CD4-positive, CD25-positive, alpha-beta regulatory T cell (primary cell): ENCODE measurements around the gene SDE2. TPM values are rescaled to one million over a fixed set of nuclear protein-coding genes. Genes with fewer than 3 reads are reported as not detected.

Source experiments
- ATAC-seq, 2 donors: fragments of 150-1000 bp; cut with Tn5 transposase; one replicate each; pipeline ENCODE4 v1.10.0; 2021; ENCODE audit warnings: low read depth in 2 of 2, moderate number of reproducible peaks in 2 of 2, moderate library complexity in 1 of 2
- DNase-seq, 3 donors: peaks; one replicate each; pipeline versions ENCODE4 v3.0.0 to v3.0.0-alpha.2; 2012 to 2022; ENCODE audit warnings: mixed read lengths in 1 of 3
- H3K27ac ChIP-seq: one replicate; pipeline ENCODE4 v1.7.0; 2013; ENCODE audit warnings: mild to moderate bottlenecking, low read length; ENCODE audit not compliant: insufficient read depth, poor library complexity, severe bottlenecking
- H3K27me3 ChIP-seq: one replicate; pipeline ENCODE4 v1.7.0; 2013; ENCODE audit warnings: low read length; ENCODE audit not compliant: control insufficient read depth, insufficient read depth
- H3K36me3 ChIP-seq: one replicate; pipeline ENCODE4 v1.7.0; 2013; ENCODE audit warnings: mild to moderate bottlenecking, low read length, moderate library complexity; ENCODE audit not compliant: control insufficient read depth, insufficient read depth
- H3K4me1 ChIP-seq: 2 replicates; pipeline ENCODE4 v1.7.0; 2013; ENCODE audit warnings: mild to moderate bottlenecking, low read length; ENCODE audit not compliant: insufficient read depth, control insufficient read depth, poor library complexity, severe bottlenecking
- H3K4me3 ChIP-seq: one replicate; pipeline ENCODE4 v1.7.0; 2013; ENCODE audit warnings: low read depth, mild to moderate bottlenecking, low read length, moderate library complexity
- H3K9me3 ChIP-seq, 2 experiments: 1 replicate in 1 of 2; 2 replicates in 1 of 2; pipeline ENCODE4 v1.7.0; 2013; ENCODE audit warnings: low read length in 2 of 2, mild to moderate bottlenecking in 1 of 2, moderate library complexity in 1 of 2; ENCODE audit not compliant: control insufficient read depth in 2 of 2
- H3K27ac Mint-ChIP-seq, 3 donors: one replicate each; pipeline ENCODE4 v1.8.0; 2020 to 2022; ENCODE audit warnings: mild to moderate bottlenecking in 3 of 3, mixed read lengths in 3 of 3, moderate library complexity in 2 of 3
- H3K27me3 Mint-ChIP-seq: one replicate; pipeline ENCODE4 v1.8.0; 2022; ENCODE audit warnings: mild to moderate bottlenecking, mixed read lengths
- H3K36me3 Mint-ChIP-seq: one replicate; pipeline ENCODE4 v1.8.0; 2020; ENCODE audit warnings: mixed read lengths
- H3K4me1 Mint-ChIP-seq, 4 donors: one replicate each; pipeline ENCODE4 v1.8.0; 2020 to 2022; ENCODE audit warnings: mixed read lengths in 4 of 4, mild to moderate bottlenecking in 1 of 4
- H3K4me3 Mint-ChIP-seq, 4 donors: one replicate each; pipeline ENCODE4 v1.8.0; 2020 to 2022; ENCODE audit warnings: mild to moderate bottlenecking in 4 of 4, mixed read lengths in 4 of 4, moderate library complexity in 3 of 4
- H3K9me3 Mint-ChIP-seq, 7 donors: one replicate each; pipeline ENCODE4 v1.8.0; 2020 to 2022; ENCODE audit warnings: mixed read lengths in 7 of 7, mild to moderate bottlenecking in 3 of 7, moderate library complexity in 2 of 7
- polyA plus RNA-seq, 4 donors: library from polyadenylated mRNA; unstranded; fragments of 300-500 nt; fragmentation: Illumina TruSeq; gene quantifications; one replicate each; pipeline ENCODE4 v1.2.3, GENCODE V29; 2021
- total RNA-seq: library from RNA; stranded (reverse); gene quantifications from one replicate; pipeline ENCODE4 v1.2.3, GENCODE V29; 2022

Gene SDE2
- total and polyA plus RNA-seq, 5 donors from 2014 or later = 5.9 to 38.1 (median 11.2) TPM

DNA sequence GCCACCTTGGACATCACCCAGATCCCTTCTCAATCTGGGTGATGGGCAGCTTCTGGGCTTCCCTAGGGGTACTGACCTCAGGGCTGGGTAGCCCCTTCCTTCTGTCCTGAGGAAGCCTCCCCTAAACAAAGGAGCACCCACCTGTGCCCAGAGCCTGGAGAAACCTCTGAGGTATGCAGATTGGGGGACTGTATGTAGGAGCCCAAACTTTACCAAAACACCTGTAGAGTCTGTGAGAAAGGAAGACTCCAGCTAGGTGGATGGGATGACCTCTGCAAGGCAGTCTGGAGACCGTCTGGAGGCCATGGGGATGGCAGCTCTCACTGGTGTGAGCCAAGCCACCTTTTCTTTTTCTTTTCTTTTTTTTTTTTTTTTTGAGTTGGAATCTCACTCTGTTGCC lies 44.4 kb downstream of the SDE2 start:
- no peaks in the 10 kb centered on the region for H3K36me3 Mint-ChIP-seq
- H3K9me3 ChIP-seq = no peaks in the 10 kb centered on the region
- DNase-seq = no peak
- H3K27ac Mint-ChIP-seq = no peak overlapping the region
- peaks cover 33% of the 10 kb centered on the region for H3K27me3 Mint-ChIP-seq
- H3K9me3 Mint-ChIP-seq = no peaks in the 10 kb centered on the region
- no peak for ATAC-seq
- peaks cover 4% of the 10 kb centered on the region for H3K27me3 ChIP-seq
- H3K4me1 Mint-ChIP-seq = no peaks in the 10 kb centered on the region
- no peaks in the 10 kb centered on the region for H3K36me3 ChIP-seq
- no peak overlapping the region for H3K4me3 Mint-ChIP-seq
- H3K4me3 ChIP-seq = no peak overlapping the region
- H3K27ac ChIP-seq = no peak overlapping the region
- H3K4me1 ChIP-seq = no peaks in the 10 kb centered on the region

DNA sequence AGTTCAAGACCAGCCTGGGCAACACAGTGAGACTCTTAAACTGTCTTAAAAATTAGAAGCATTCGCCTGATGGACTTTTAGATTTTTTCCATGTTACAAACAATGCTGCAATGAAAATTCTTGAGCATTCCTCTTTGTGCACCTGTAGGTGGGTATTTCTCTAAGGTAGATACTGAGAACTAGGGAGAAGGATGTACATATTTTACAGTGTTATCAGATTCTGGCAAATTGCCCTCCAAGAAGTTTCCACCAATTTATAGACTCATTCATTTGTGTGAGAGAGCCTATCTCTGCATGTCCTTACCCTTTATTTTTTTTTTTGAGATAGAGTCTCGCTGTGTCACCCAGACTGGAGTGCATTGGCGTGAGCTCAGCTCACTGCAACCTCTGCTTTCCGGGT lies 45.8 kb downstream of the SDE2 start:
- Histone ChIP-seq H3K4me1 (no peaks in the 10 kb centered on the region), H3K27me3 (peaks cover 8% of the 10 kb centered on the region), H3K9me3 (no peaks in the 10 kb centered on the region), H3K4me3 (no peak overlapping the region), H3K27ac (no peak overlapping the region), H3K36me3 (no peaks in the 10 kb centered on the region)
- peaks cover 44% of the 10 kb centered on the region for H3K27me3 Mint-ChIP-seq
- no peaks in the 10 kb centered on the region for H3K36me3 Mint-ChIP-seq
- no peak for DNase-seq
- H3K4me3 Mint-ChIP-seq = no peak overlapping the region
- no peak for ATAC-seq
- H3K27ac Mint-ChIP-seq = no peak overlapping the region
- H3K9me3 Mint-ChIP-seq = no peaks in the 10 kb centered on the region
- no peaks in the 10 kb centered on the region for H3K4me1 Mint-ChIP-seq

DNA sequence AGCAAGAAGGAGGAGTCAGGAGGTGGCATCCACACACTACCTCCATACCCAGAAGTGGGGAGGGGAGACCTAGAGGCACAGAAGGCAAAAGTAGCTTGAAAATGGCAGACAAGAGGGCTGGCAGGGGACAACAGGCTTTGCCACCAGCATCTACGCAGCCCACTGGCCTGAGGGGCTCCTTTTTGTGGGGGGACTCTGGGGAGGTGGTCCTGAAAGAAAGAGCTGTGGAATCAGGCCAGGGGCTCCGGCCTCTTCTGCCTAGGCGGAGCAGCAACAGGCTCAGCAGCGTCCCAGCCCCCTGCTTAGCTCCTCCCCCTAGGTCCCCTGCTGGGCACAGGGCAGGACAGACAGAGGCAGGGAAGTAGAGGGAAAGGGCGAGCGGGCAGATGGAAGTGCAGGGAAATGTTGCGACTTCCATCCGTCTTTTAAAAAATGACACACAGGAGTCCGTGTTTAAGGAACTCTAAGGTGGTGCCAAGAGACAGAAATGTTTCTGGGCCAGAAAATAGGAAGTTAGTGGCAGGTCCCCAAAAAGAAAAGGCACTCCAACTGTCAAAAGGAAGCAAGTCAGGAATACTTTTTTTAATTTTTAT lies 48.1 kb downstream of the SDE2 start:
- Mint-ChIP-seq H3K4me1 (no peaks in the 10 kb centered on the region), H3K27ac (no peak overlapping the region), H3K4me3 (no peak overlapping the region), H3K9me3 (no peaks in the 10 kb centered on the region), H3K27me3 (peaks cover 52% of the 10 kb centered on the region), H3K36me3 (no peaks in the 10 kb centered on the region)
- H3K36me3 ChIP-seq = no peaks in the 10 kb centered on the region
- no peaks in the 10 kb centered on the region for H3K9me3 ChIP-seq
- peaks cover 5% of the 10 kb centered on the region for H3K27me3 ChIP-seq
- no peak overlapping the region for H3K27ac ChIP-seq
- no peaks in the 10 kb centered on the region for H3K4me1 ChIP-seq
- H3K4me3 ChIP-seq = no peak overlapping the region
- DNase-seq = no peak
- ATAC-seq = no peak

DNA sequence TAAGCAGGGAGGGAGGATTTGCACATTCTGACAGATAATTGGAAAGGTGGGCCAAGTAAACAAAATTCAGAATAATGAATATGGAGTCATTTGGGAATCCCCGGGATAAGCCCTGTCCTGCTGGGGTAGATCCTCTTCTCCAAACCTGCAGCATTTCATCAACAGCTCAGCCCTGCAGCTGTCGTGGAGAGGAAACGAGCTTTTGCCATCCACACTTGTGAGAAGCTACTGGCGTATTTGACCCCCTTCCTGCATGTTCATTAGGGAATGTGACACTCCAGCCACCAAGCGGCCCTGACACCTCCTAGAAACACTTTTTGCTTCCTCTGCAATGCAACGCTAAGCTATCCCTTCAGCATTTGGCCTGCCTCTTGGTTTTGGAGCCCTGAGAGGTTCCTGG lies 50.1 kb downstream of the SDE2 start:
- peaks cover 44% of the 10 kb centered on the region for H3K27me3 Mint-ChIP-seq
- no peak overlapping the region for H3K4me3 Mint-ChIP-seq
- no peaks in the 10 kb centered on the region for H3K36me3 ChIP-seq
- no peaks in the 10 kb centered on the region for H3K9me3 ChIP-seq
- no peaks in the 10 kb centered on the region for H3K36me3 Mint-ChIP-seq
- H3K27ac Mint-ChIP-seq = no peak overlapping the region
- peaks cover 9% of the 10 kb centered on the region for H3K4me1 ChIP-seq
- no peak overlapping the region for H3K27ac ChIP-seq
- DNase-seq = no peak
- H3K9me3 Mint-ChIP-seq = peaks cover 0 to 2% (median 0%) of the 10 kb centered on the region in 7 donors
- no peak overlapping the region for H3K4me3 ChIP-seq
- H3K4me1 Mint-ChIP-seq = peaks cover 0 to 12% (median 4%) of the 10 kb centered on the region in 4 donors
- peaks cover 3% of the 10 kb centered on the region for H3K27me3 ChIP-seq
- no peak for ATAC-seq

DNA sequence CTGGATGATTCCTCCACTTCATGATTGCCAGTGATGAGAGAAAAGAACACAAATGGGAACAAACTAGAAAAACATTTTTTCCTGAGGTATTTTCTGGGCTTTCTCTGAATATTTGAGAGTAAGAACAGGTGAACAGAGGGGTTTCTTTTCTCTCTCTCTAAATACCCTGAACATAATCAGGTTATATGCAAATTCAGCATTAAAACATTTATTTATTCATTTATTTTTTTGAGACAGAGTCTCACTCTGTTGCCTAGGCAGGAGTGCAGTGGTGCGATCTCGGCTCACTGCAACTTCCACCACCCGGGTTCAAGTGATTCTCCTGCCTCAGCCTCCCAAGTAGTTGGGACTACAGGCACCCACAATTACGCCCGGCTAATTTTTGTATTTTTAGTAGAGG lies 52.3 kb downstream of the SDE2 start:
- Histone ChIP-seq H3K36me3 (no peaks in the 10 kb centered on the region), H3K9me3 (no peaks in the 10 kb centered on the region), H3K27me3 (peaks cover 3% of the 10 kb centered on the region), H3K27ac (no peak overlapping the region), H3K4me1 (peaks cover 9% of the 10 kb centered on the region), H3K4me3 (no peak overlapping the region)
- H3K36me3 Mint-ChIP-seq = no peaks in the 10 kb centered on the region
- H3K27ac Mint-ChIP-seq = no peak overlapping the region
- H3K4me3 Mint-ChIP-seq = no peak overlapping the region
- no peak for DNase-seq
- H3K27me3 Mint-ChIP-seq = peaks cover 37% of the 10 kb centered on the region
- peaks cover 0 to 12% (median 4%) of the 10 kb centered on the region in 4 donors for H3K4me1 Mint-ChIP-seq
- ATAC-seq = no peak
- peaks cover 0 to 2% (median 0%) of the 10 kb centered on the region in 7 donors for H3K9me3 Mint-ChIP-seq

DNA sequence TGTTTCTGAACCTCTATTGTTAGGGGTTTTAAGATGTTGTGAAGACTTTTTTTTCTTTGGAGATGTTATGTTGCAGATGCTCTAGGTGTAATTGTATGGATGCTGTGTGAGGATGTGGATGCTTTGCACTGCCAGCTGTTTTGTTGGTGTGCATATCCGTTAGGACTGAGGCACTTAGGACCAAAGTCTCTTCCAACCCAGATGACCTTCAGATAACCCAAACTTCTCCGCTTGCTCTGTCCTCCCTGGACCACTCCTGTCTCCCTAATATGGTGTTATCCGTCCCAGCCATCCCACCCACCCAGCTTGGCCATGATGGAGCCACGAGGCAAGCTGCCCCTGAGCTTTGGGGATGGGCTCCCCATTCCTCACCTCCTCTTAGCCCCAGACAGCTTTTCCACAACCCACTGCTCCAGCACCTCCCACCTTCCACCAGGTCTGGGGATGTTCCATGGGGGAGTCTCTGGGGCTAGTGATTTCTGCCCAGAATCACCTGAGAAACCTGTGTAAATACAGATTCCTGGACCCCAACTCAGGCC lies 53.0 kb downstream of the SDE2 start:
- H3K27ac Mint-ChIP-seq = peak overlapping the region in 2 of 3 donors; percentile 18 to 88
- no peak overlapping the region for H3K4me3 ChIP-seq
- H3K36me3 ChIP-seq = no peaks in the 10 kb centered on the region
- peaks cover 3% of the 10 kb centered on the region for H3K27me3 ChIP-seq
- peaks cover 0 to 12% (median 4%) of the 10 kb centered on the region in 4 donors for H3K4me1 Mint-ChIP-seq
- H3K9me3 ChIP-seq = no peaks in the 10 kb centered on the region
- peaks cover 9% of the 10 kb centered on the region for H3K4me1 ChIP-seq
- H3K4me3 Mint-ChIP-seq = peak overlapping the region in 1 of 4 donors; percentile 15
- H3K9me3 Mint-ChIP-seq = peaks cover 0 to 2% (median 0%) of the 10 kb centered on the region in 7 donors
- DNase-seq (no peak), ATAC-seq (no peak)
- H3K27ac ChIP-seq = no peak overlapping the region
- no peaks in the 10 kb centered on the region for H3K36me3 Mint-ChIP-seq
- H3K27me3 Mint-ChIP-seq = peaks cover 30% of the 10 kb centered on the region

DNA sequence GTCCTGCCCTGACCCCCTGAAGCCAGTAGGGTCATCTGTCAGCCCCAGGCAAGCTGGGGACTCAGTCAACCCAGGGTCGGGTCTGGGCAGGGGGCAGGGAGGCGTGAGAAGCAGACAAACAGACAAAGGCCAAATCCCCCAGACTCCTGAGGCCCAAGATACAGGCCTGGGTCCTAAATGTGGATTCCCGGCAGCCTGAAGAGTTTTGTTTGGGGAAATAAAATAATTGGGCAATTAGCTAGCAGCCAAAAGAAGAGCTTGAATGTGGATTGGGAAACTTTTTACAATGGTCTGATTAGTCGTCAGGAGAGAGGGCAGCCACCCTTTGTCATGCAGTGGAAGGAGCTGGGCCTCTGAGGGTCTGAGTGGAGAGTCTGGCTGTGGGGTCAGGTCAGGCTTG lies 53.6 kb downstream of the SDE2 start:
- Mint-ChIP-seq H3K4me3 (peak overlapping the region in 1 of 4 donors; percentile 15), H3K27me3 (peaks cover 25% of the 10 kb centered on the region), H3K9me3 (peaks cover 0 to 2% (median 0%) of the 10 kb centered on the region in 7 donors), H3K36me3 (no peaks in the 10 kb centered on the region), H3K4me1 (peaks cover 0 to 12% (median 4%) of the 10 kb centered on the region in 4 donors), H3K27ac (peak overlapping the region in 2 of 3 donors; percentile 18 to 88)
- ATAC-seq (no peak), DNase-seq (no peak)
- H3K27ac ChIP-seq = no peak overlapping the region
- no peak overlapping the region for H3K4me3 ChIP-seq
- H3K27me3 ChIP-seq = peaks cover 3% of the 10 kb centered on the region
- H3K9me3 ChIP-seq = no peaks in the 10 kb centered on the region
- H3K36me3 ChIP-seq = no peaks in the 10 kb centered on the region
- peaks cover 9% of the 10 kb centered on the region for H3K4me1 ChIP-seq

DNA sequence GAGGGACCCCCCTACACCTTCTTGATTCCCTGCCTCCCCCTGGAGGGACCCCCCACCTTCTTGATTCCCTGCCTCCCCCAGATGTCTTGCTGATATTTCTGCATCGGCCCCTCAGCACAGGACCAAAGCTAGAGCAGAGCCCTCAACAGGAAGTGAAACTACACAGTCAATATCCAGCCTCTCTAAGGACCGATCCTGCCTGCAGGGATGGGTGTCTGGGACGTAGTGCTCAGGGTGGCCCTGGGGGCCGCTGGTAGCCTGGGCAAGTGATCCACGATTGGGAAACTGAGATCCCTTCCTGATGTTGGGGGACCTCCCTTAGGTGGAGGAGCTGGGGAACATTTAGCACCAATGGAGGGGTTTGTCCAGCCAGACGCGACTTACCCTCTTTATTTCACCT lies 54.2 kb downstream of the SDE2 start:
- H3K4me3 Mint-ChIP-seq = peak overlapping the region in 2 of 4 donors; percentile 38 to 41
- ATAC-seq = peak; percentile 38 to 62
- DNase-seq = peak in 1 of 3 donors; percentile 31
- Histone ChIP-seq H3K4me3 (no peak overlapping the region), H3K27me3 (peaks cover 3% of the 10 kb centered on the region), H3K27ac (no peak overlapping the region), H3K36me3 (no peaks in the 10 kb centered on the region), H3K9me3 (no peaks in the 10 kb centered on the region), H3K4me1 (peaks cover 9% of the 10 kb centered on the region)
- peaks cover 0 to 12% (median 4%) of the 10 kb centered on the region in 4 donors for H3K4me1 Mint-ChIP-seq
- peak overlapping the region; percentile 12 to 88 (median 62) for H3K27ac Mint-ChIP-seq
- peaks cover 0 to 2% (median 0%) of the 10 kb centered on the region in 7 donors for H3K9me3 Mint-ChIP-seq
- H3K27me3 Mint-ChIP-seq = peaks cover 23% of the 10 kb centered on the region
- no peaks in the 10 kb centered on the region for H3K36me3 Mint-ChIP-seq
